OCI-LY1 (cell line): ENCODE results near the gene CLEC5A.
"Not testable (repeated sequence)": the region's sequence is repeated elsewhere in the genome, so short reads cannot be mapped to it uniquely, and the experiment has no call there.

Experiments used
- H2AFZ ChIP-seq: fragments of 200-600 bp; sonication (generic), shearing (Covaris generic); 2 replicates; pipeline ENCODE4 v1.6.0; 2014; ENCODE audit warnings: antibody characterized with exemption, mild to moderate bottlenecking, low read length
- H3F3A ChIP-seq: fragments of 200-600 bp; sonication (generic), shearing (Covaris generic); 2 replicates; pipeline ENCODE4 v1.6.0; 2014; ENCODE audit warnings: mild to moderate bottlenecking, antibody characterized with exemption, low read length, moderate library complexity; ENCODE audit not compliant: insufficient read depth
- H3K27ac ChIP-seq: fragments of 200-600 bp; sonication (generic); 2 replicates; pipeline ENCODE4 v1.5.1; 2014; ENCODE audit warnings: low read length, mixed run types, mild to moderate bottlenecking, low read depth; ENCODE audit not compliant: poor library complexity, severe bottlenecking
- H3K27me3 ChIP-seq: fragments of 200-600 bp; sonication (generic); 2 replicates; pipeline ENCODE4 v1.6.0; 2014; ENCODE audit warnings: antibody characterized with exemption, mild to moderate bottlenecking, low read length, moderate library complexity; ENCODE audit not compliant: insufficient read depth
- H3K36me3 ChIP-seq: fragments of 200-600 bp; sonication (generic); 2 replicates; pipeline ENCODE4 v1.6.1; 2014; ENCODE audit warnings: mild to moderate bottlenecking, antibody characterized with exemption, low read length, moderate library complexity, mixed read lengths; ENCODE audit not compliant: insufficient read depth
- H3K4me1 ChIP-seq: fragments of 200-600 bp; sonication (generic); 2 replicates; pipeline ENCODE4 v1.5.1; 2014; ENCODE audit warnings: mild to moderate bottlenecking, low read length, moderate library complexity; ENCODE audit not compliant: insufficient read depth, severe bottlenecking
- H3K4me2 ChIP-seq: fragments of 200-600 bp; sonication (generic), shearing (Covaris generic); 2 replicates; pipeline ENCODE4 v1.6.1; 2014; ENCODE audit warnings: low read length
- H3K4me3 ChIP-seq: fragments of 200-600 bp; sonication (generic); 2 replicates; pipeline ENCODE4 v1.5.1; 2014; ENCODE audit warnings: low read length, low read depth, mild to moderate bottlenecking, mixed read lengths; ENCODE audit not compliant: poor library complexity, severe bottlenecking
- H3K79me2 ChIP-seq: fragments of 200-600 bp; shearing (Covaris generic); 2 replicates; pipeline ENCODE4 v1.6.1; 2016; ENCODE audit warnings: mixed run types, low read length, mixed read lengths; ENCODE audit not compliant: insufficient read depth
- H3K9ac ChIP-seq: fragments of 200-600 bp; sonication (generic), shearing (Covaris generic); 2 replicates; pipeline ENCODE4 v1.6.1; 2014; ENCODE audit warnings: mild to moderate bottlenecking, low read length, mixed read lengths
- H3K9me2 ChIP-seq: fragments of 200-600 bp; sonication (generic), shearing (Covaris generic); 2 replicates; pipeline ENCODE4 v1.6.1; 2014; ENCODE audit warnings: low read depth, mild to moderate bottlenecking, low read length, mixed read lengths
- H3K9me3 ChIP-seq: fragments of 200-600 bp; shearing (Covaris generic); 2 replicates; pipeline ENCODE4 v1.6.1; 2014; ENCODE audit warnings: low read length, mixed read lengths
- H4K20me1 ChIP-seq: fragments of 200-600 bp; sonication (generic), shearing (Covaris generic); 2 replicates; pipeline ENCODE4 v1.6.0; 2016; ENCODE audit warnings: mild to moderate bottlenecking, low read length; ENCODE audit not compliant: insufficient read depth
- EZH2 ChIP-seq: fragments of 200-600 bp; sonication (generic), shearing (Covaris generic); IDR thresholded peaks from 2 replicates; pipeline ENCODE4 v1.8.0; 2017; ENCODE audit warnings: borderline replicate concordance, mixed run types, mild to moderate bottlenecking, antibody characterized with exemption, low read length, moderate library complexity, mixed read lengths
- TF ChIP-seq, protein P1 (sequence below): fragments of 200-600 bp; sonication (generic), shearing (Covaris generic); IDR thresholded peaks from 2 replicates; pipeline ENCODE4 v1.5.1; 2017; ENCODE audit warnings: mild to moderate bottlenecking, antibody characterized with exemption, low read length, moderate library complexity, mixed read lengths

CLEC5A gene

DNA sequence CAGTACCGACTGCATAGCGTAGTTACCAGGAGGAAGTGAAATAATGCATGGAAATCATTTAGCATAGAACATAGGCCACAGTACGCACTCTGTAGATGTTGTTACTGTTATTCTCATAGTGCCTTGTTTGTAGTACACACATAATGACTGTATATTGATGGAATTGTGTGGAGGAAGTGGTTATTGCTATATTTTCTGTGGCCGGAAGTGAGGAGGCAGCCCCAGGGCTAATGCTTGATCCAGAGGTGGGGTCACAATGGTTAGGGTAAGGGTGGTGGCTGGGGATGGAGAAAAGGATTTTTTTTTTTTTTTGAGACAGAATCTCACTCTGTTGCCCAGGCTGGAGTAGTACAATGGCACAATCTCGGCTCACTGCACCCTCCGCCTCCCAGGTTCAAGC is 44.4 kb upstream of the CLEC5A start:
- Histone ChIP-seq H3K4me3 (no peak overlapping the region), H2AFZ (no peak overlapping the region), H3K9me2 (no peaks in the 10 kb centered on the region), H3K79me2 (no peaks in the 10 kb centered on the region), H3K4me1 (no peaks in the 10 kb centered on the region), H3K27ac (no peak overlapping the region), H3F3A (no peaks in the 10 kb centered on the region), H3K9me3 (no peaks in the 10 kb centered on the region), H3K9ac (no peak overlapping the region), H3K27me3 (no peaks in the 10 kb centered on the region), H4K20me1 (no peaks in the 10 kb centered on the region), H3K4me2 (no peak overlapping the region), H3K36me3 (no peaks in the 10 kb centered on the region)
- TF ChIP-seq, protein P1, sequence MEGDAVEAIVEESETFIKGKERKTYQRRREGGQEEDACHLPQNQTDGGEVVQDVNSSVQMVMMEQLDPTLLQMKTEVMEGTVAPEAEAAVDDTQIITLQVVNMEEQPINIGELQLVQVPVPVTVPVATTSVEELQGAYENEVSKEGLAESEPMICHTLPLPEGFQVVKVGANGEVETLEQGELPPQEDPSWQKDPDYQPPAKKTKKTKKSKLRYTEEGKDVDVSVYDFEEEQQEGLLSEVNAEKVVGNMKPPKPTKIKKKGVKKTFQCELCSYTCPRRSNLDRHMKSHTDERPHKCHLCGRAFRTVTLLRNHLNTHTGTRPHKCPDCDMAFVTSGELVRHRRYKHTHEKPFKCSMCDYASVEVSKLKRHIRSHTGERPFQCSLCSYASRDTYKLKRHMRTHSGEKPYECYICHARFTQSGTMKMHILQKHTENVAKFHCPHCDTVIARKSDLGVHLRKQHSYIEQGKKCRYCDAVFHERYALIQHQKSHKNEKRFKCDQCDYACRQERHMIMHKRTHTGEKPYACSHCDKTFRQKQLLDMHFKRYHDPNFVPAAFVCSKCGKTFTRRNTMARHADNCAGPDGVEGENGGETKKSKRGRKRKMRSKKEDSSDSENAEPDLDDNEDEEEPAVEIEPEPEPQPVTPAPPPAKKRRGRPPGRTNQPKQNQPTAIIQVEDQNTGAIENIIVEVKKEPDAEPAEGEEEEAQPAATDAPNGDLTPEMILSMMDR = no peak
- no peak for TF ChIP-seq EZH2

DNA sequence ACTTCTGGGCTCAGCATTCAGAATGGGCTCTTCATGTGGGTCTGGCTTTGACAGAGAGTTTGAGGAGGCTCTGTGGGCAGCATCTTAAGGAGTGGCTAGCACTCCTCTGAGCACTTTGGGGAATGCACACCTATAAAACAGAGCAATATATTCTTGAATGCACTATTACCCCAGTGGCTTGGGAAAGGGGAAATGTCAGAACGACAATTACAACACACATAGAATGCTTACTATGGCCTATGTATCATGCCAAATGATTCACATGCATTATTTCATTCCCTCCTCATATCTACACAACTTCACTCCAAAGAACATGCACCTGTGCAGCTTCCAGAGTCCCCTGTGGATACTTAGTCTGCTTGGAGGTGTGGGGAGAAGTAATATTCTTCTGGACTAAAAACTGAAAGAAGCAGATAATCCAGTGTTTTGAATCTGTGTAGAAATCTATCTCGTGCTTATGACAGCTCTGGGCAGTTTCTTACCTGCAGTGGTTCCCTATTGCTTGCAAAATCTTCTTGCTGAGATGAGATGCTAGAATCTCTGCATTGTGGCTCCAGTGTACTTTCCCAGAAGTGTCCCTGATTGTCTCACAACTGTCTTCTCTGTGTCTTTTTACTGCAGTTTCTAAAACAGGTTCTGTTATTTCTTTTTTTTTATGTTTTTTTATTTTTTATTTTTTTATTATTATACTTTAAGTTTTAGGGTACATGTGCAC is 43.4 kb upstream of the CLEC5A start:
- Histone ChIP-seq H3K9me3 (no peaks in the 10 kb centered on the region), H3K4me2 (no peak overlapping the region), H3K4me1 (no peaks in the 10 kb centered on the region), H3K79me2 (no peaks in the 10 kb centered on the region), H3K27me3 (no peaks in the 10 kb centered on the region), H4K20me1 (no peaks in the 10 kb centered on the region), H3K36me3 (no peaks in the 10 kb centered on the region), H3F3A (no peaks in the 10 kb centered on the region), H3K4me3 (no peak overlapping the region), H2AFZ (no peak overlapping the region), H3K9ac (no peak overlapping the region), H3K9me2 (no peaks in the 10 kb centered on the region), H3K27ac (no peak overlapping the region)
- TF ChIP-seq EZH2 = no peak
- TF ChIP-seq, protein P1 = no peak

GRCh38 chr7:141987803-141988202 is 41.0 kb upstream of the CLEC5A start:
- H3K9me3 ChIP-seq, H4K20me1 ChIP-seq, H2AFZ ChIP-seq, H3K4me3 ChIP-seq, H3K36me3 ChIP-seq, H3K4me2 ChIP-seq, H3K79me2 ChIP-seq, H3K27me3 ChIP-seq, H3F3A ChIP-seq, H3K9ac ChIP-seq, H3K9me2 ChIP-seq, H3K4me1 ChIP-seq, H3K27ac ChIP-seq: not testable (repeated sequence)

GRCh38 chr7:141986923-141987322 is 40.1 kb upstream of the CLEC5A start:
- no peak overlapping the region for H3K4me3 ChIP-seq
- H3K9ac ChIP-seq = no peak overlapping the region
- no peaks in the 10 kb centered on the region for H3K4me1 ChIP-seq
- H3K9me2 ChIP-seq = no peaks in the 10 kb centered on the region
- H2AFZ ChIP-seq = no peak overlapping the region
- H3K9me3 ChIP-seq = no peaks in the 10 kb centered on the region
- H3F3A ChIP-seq = no peaks in the 10 kb centered on the region
- no peak overlapping the region for H3K4me2 ChIP-seq
- no peaks in the 10 kb centered on the region for H3K36me3 ChIP-seq
- H3K27me3 ChIP-seq = no peaks in the 10 kb centered on the region
- H3K27ac ChIP-seq = no peak overlapping the region
- H3K79me2 ChIP-seq = no peaks in the 10 kb centered on the region
- TF ChIP-seq, protein P1 = no peak
- no peak for TF ChIP-seq EZH2
- no peaks in the 10 kb centered on the region for H4K20me1 ChIP-seq

DNA sequence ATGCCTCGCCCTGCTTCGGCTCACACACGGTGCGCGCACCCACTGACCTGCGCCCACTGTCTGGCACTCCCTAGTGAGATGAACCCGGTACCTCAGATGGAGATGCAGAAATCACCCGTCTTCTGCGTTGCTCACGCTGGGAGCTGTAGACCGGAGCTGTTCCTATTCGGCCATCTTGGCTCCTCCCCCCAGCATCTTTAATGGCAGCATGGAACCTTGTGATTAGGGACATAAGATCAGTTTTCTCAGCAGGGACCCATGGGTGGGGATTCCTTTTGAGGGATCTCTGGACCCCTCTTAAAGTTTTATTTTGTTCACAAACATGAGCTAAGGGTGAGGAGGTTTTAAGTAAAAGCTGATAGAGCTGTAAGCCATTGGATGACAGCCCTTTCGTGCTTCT is 39.2 kb upstream of the CLEC5A start:
- H3K4me2 ChIP-seq, H3K9me3 ChIP-seq, H3K79me2 ChIP-seq, H4K20me1 ChIP-seq, H3K9ac ChIP-seq, H3K9me2 ChIP-seq, H3K4me3 ChIP-seq, H2AFZ ChIP-seq, H3K27me3 ChIP-seq, H3K27ac ChIP-seq, H3K4me1 ChIP-seq, H3F3A ChIP-seq, H3K36me3 ChIP-seq: not testable (repeated sequence)
